ENCODE results near the gene ORC5.
A peak's percentile ranks its signal among the peaks of the same experiment; 100 is the strongest.
"Not testable (repeated sequence)": the region's sequence is repeated elsewhere in the genome, so short reads cannot be mapped to it uniquely, and the experiment has no call there.

Gene ORC5

GRCh38 chr7:104207731-104208420 is at the start of gene ORC5:
Gene ORC5, minus strand, starts transcription at chr7:104208013. Its CDS starts 109 bp downstream, at chr7:104207904.
- DNase-seq, result peak; percentile 74

GRCh38 chr7:104255616-104256015 is 47.8 kb upstream of the ORC5 start:
- DNase-seq, result no peak

GRCh38 chr7:104255194-104255593 is 47.4 kb upstream of the ORC5 start:
- no peak for DNase-seq

- DNase-seq, result no peak
Measured at GRCh38 chr7:104254696-104255095, 46.9 kb upstream of the ORC5 start.

GRCh38 chr7:104252409-104253134 is 44.8 kb upstream of the ORC5 start:
- no peak for DNase-seq

GRCh38 chr7:104242638-104243037 is 34.8 kb upstream of the ORC5 start:
- DNase-seq, result no peak

- no peak for DNase-seq
Measured at GRCh38 chr7:104241538-104242209, 33.9 kb upstream of the ORC5 start.

GRCh38 chr7:104241135-104241534 is 33.3 kb upstream of the ORC5 start:
- no peak for DNase-seq

GRCh38 chr7:104240401-104240800 is 32.6 kb upstream of the ORC5 start:
- no peak for DNase-seq

- DNase-seq, result not testable (repeated sequence)
Measured at GRCh38 chr7:104234990-104235389, 27.2 kb upstream of the ORC5 start.

- DNase-seq, result peak; percentile 9
Measured at GRCh38 chr7:104231054-104232046, 23.5 kb upstream of the ORC5 start.

GRCh38 chr7:104230606-104231005 is 22.8 kb upstream of the ORC5 start:
- no peak for DNase-seq

GRCh38 chr7:104228442-104228841 is 20.6 kb upstream of the ORC5 start:
- DNase-seq, result no peak

GRCh38 chr7:104225451-104225850 is 17.6 kb upstream of the ORC5 start:
- no peak for DNase-seq

GRCh38 chr7:104217620-104218019 is 9.8 kb upstream of the ORC5 start:
- no peak for DNase-seq

- no peak for DNase-seq
Measured at GRCh38 chr7:104209063-104209462, 1.2 kb upstream of the ORC5 start.

- DNase-seq, result no peak
Measured at GRCh38 chr7:104208421-104208780, 588 bp upstream of the ORC5 start.

GRCh38 chr7:104207348-104207730 is 474 bp downstream of the ORC5 start:
- no peak for DNase-seq

- no peak for DNase-seq
Measured at GRCh38 chr7:104206841-104207240, 972 bp downstream of the ORC5 start.

GRCh38 chr7:104198673-104199278 is 9.0 kb downstream of the ORC5 start:
- no peak for DNase-seq

GRCh38 chr7:104196161-104196560 is 11.7 kb downstream of the ORC5 start:
- DNase-seq, result no peak

- DNase-seq, result no peak
Measured at GRCh38 chr7:104192434-104192833, 15.4 kb downstream of the ORC5 start.
